GM10847 (cell line): Measurements from ENCODE around the gene CCL26.

Experiments used
- POLR2A ChIP-seq: IDR thresholded peaks from 2 replicates; pipeline ENCODE4 v1.6.1; 2011; ENCODE audit not compliant: insufficient read length; ENCODE audit errors: extremely low read depth

Gene CCL26

GRCh38 chr7:75722373-75722772 is 49.6 kb downstream of the CCL26 start:
- TF ChIP-seq POLR2A: no peak

- no peak for TF ChIP-seq POLR2A
These were observed 50.6 kb downstream of the CCL26 start for GRCh38 chr7:75721426-75721825.

GRCh38 chr7:75719626-75720025 is 52.4 kb downstream of the CCL26 start:
- TF ChIP-seq POLR2A: no peak
